Endothelial cell of umbilical vein (primary cell): ENCODE data around the gene PGAP6. TPM values are rescaled to one million over a fixed set of nuclear protein-coding genes. Genes with fewer than 3 reads are reported as not detected.

Source experiments
- BruUV-seq: library from RNA; stranded (reverse); fragments of 400-500 nt; replicated peaks from 2 replicates; lab custom pipeline; 2021; lab: Mats Ljungman, UMichigan
- CTCF ChIA-PET: fragments of 300-600, 350-600 bp; sonication (Branson Sonifier 250); formaldehyde crosslinking; loops from one replicate; lab custom pipeline; 2021; ENCODE audit warnings: antibody characterized with exemption, inconsistent platforms; lab: Charles Lee
- POLR2A ChIA-PET: fragments of 300-600, 350-600 bp; sonication (Branson Sonifier 250); formaldehyde crosslinking; loops from one replicate; lab custom pipeline; 2021; ENCODE audit warnings: antibody characterized with exemption, inconsistent platforms; lab: Charles Lee
- DNase-seq: peaks from one replicate; pipeline ENCODE4 v3.0.0-alpha.2; 2011; ENCODE audit warnings: low read depth, low spot score
- FAIRE-seq: peaks from 2 replicates; lab custom pipeline; 2011; peaks lifted over from hg19 to GRCh38; lab: Jason Lieb, UNC
- H2AFZ ChIP-seq: 2 replicates; pipeline ENCODE4 v1.6.0; 2012; ENCODE audit warnings: low read depth, low read length, control low read depth, inconsistent platforms
- H3K27ac ChIP-seq: 2 replicates; pipeline ENCODE4 v1.5.1; 2011; ENCODE audit warnings: low read depth, mild to moderate bottlenecking, control low read depth, low read length, moderate library complexity; ENCODE audit not compliant: insufficient read depth
- H3K27me3 ChIP-seq, 2 experiments: 2 replicates each; pipeline versions ENCODE4 v1.6.0 to v1.6.1; 2011; ENCODE audit warnings: low read length in 2 of 2, mixed read lengths in 1 of 2; ENCODE audit not compliant: control insufficient read depth in 2 of 2, insufficient read depth in 2 of 2
- H3K36me3 ChIP-seq, 2 experiments: 2 replicates in 1 of 2; 3 replicates in 1 of 2; pipeline ENCODE4 v1.5.1; 2011; ENCODE audit warnings: low read length in 2 of 2, mild to moderate bottlenecking in 1 of 2, moderate library complexity in 1 of 2; ENCODE audit not compliant: control insufficient read depth in 2 of 2, insufficient read depth in 2 of 2; ENCODE audit errors: extremely low read depth in 1 of 2
- H3K4me1 ChIP-seq: 3 replicates; pipeline ENCODE4 v1.5.1; 2011; ENCODE audit warnings: mild to moderate bottlenecking, low read length; ENCODE audit not compliant: control insufficient read depth, insufficient read depth; ENCODE audit errors: extremely low read depth
- H3K4me2 ChIP-seq: 2 replicates; pipeline ENCODE4 v1.6.1; 2011; ENCODE audit warnings: low read length, control low read depth, mixed read lengths; ENCODE audit not compliant: insufficient read depth
- H3K4me3 ChIP-seq, 3 experiments: fragments of 200-600 bp in 1 of 3; sonication (generic), shearing (Covaris generic) in 1 of 3; replicated peaks in 1 of 3; 2 replicates each; pipeline ENCODE4 v1.5.1; 2011 to 2016; ENCODE audit warnings: control low read depth in 3 of 3, low read length in 3 of 3, mild to moderate bottlenecking in 2 of 3, inconsistent platforms in 1 of 3, low read depth in 1 of 3, moderate library complexity in 1 of 3; ENCODE audit not compliant: insufficient read depth in 1 of 3
- H3K79me2 ChIP-seq: 2 replicates; pipeline ENCODE4 v1.6.0; 2012; ENCODE audit warnings: low read length, inconsistent platforms; ENCODE audit not compliant: control insufficient read depth, insufficient read depth
- H3K9ac ChIP-seq: replicated peaks from 2 replicates; pipeline ENCODE3; 2011; ENCODE audit warnings: low read length, control low read depth; ENCODE audit not compliant: insufficient read depth; ENCODE audit errors: extremely low read depth
- H3K9me1 ChIP-seq: replicated peaks from 3 replicates; pipeline ENCODE4 v1.6.0; 2011; ENCODE audit warnings: mild to moderate bottlenecking, low read length; ENCODE audit not compliant: control insufficient read depth, insufficient read depth; ENCODE audit errors: extremely low read depth
- H3K9me3 ChIP-seq: replicated peaks from 2 replicates; pipeline ENCODE4 v1.5.1; 2012; ENCODE audit warnings: low read length, inconsistent platforms; ENCODE audit not compliant: control insufficient read depth, insufficient read depth
- H4K20me1 ChIP-seq: replicated peaks from 2 replicates; pipeline ENCODE3; 2011; ENCODE audit warnings: mild to moderate bottlenecking, low read length; ENCODE audit not compliant: control insufficient read depth, insufficient read depth; ENCODE audit errors: extremely low read depth
- CTCF ChIP-seq, 2 donors: IDR thresholded peaks; 1 replicate in 1 of 2; 2 replicates in 1 of 2; pipeline ENCODE4 v1.5.1; 2011; ENCODE audit warnings: low read length in 2 of 2, mild to moderate bottlenecking in 2 of 2, moderate library complexity in 2 of 2, control low read depth in 1 of 2, inconsistent platforms in 1 of 2, low read depth in 1 of 2; ENCODE audit not compliant: insufficient read depth in 1 of 2; ENCODE audit errors: extremely low read depth in 1 of 2
- EZH2 ChIP-seq: IDR thresholded peaks from 2 replicates; pipeline ENCODE4 v1.6.1; 2012; ENCODE audit warnings: borderline replicate concordance, low read depth, mild to moderate bottlenecking, moderate library complexity, low read length, inconsistent platforms; ENCODE audit not compliant: severe bottlenecking
- FOS ChIP-seq: IDR thresholded peaks from 2 replicates; pipeline ENCODE4 v1.6.1; 2011; ENCODE audit warnings: mild to moderate bottlenecking, low read length, moderate library complexity, borderline replicate concordance; ENCODE audit not compliant: insufficient read depth
- GATA2 ChIP-seq: IDR thresholded peaks from 2 replicates; pipeline ENCODE4 v1.7.0; 2011; ENCODE audit warnings: low read depth, mild to moderate bottlenecking, moderate library complexity, mixed read lengths, low read length; ENCODE audit not compliant: insufficient read length, insufficient read depth
- JUN ChIP-seq: IDR thresholded peaks from 2 replicates; pipeline ENCODE4 v1.6.1; 2011; ENCODE audit warnings: borderline replicate concordance, low read depth; ENCODE audit not compliant: insufficient read length, insufficient read depth
- MAX ChIP-seq: IDR thresholded peaks from 2 replicates; pipeline ENCODE4 v1.6.1; 2011; ENCODE audit not compliant: insufficient read depth, insufficient read length
- MYC ChIP-seq: IDR thresholded peaks from one replicate; pipeline ENCODE4 v1.6.1; 2011; ENCODE audit warnings: mild to moderate bottlenecking, low read depth, low read length
- POLR2A ChIP-seq: IDR thresholded peaks from 2 replicates; pipeline ENCODE4 v1.6.1; 2012; ENCODE audit warnings: low read depth, mild to moderate bottlenecking, control low read depth, low read length
- POLR2AphosphoS5 ChIP-seq: IDR thresholded peaks from 2 replicates; pipeline ENCODE4 v1.6.1; 2012; ENCODE audit warnings: low read depth, mild to moderate bottlenecking, control low read depth, low read length, moderate library complexity; ENCODE audit not compliant: insufficient read depth
- dilution Hi-C: fragments of 300-500 bp; cut with MboI; formaldehyde crosslinking; loops from one replicate; pipeline ENCODE4 v1.15.0; 2019; ENCODE audit warnings: low sequenced_read_pairs; ENCODE audit not compliant: extremely low pct_ligation_motif_present
- intact Hi-C: fragments of 100-400 bp; cut with micrococcal nuclease; formaldehyde crosslinking; loops from one replicate; pipeline ENCODE4 v1.10.0; 2022
- polyA plus RNA-seq, 4 experiments: library from polyadenylated mRNA; depleted of rRNA in 3 of 4; stranded (reverse) in 3 of 4; unstranded in 1 of 4; fragments of >200 nt; gene quantifications; 2 replicates each; pipeline versions ENCODE4 v1.2.1 to v1.2.3, GENCODE V29; 2011 to 2012; ENCODE audit warnings: missing spikeins in 1 of 4
- total RNA-seq: library from RNA; stranded (reverse); gene quantifications from 2 replicates; pipeline ENCODE4 v1.2.3, GENCODE V29; 2021

Gene PGAP6
- total and polyA plus RNA-seq, 2 donors (not counting 3 experiments of a cell fraction or from before 2014, with no cell fraction given): 89.8 to 365 TPM

- POLR2A ChIA-PET: no interaction called here
- Histone ChIP-seq H2AFZ (no peak overlapping the region), H3K4me2 (no peak overlapping the region), H3K27me3 (no peaks in the 10 kb centered on the region), H3K4me3 (no peak overlapping the region), H3K27ac (no peak overlapping the region), H3K9me1 (no peaks in the 10 kb centered on the region), H3K9me3 (no peaks in the 10 kb centered on the region), H3K36me3 (peaks cover 7 to 44% of the 10 kb centered on the region in 2 experiments), H3K79me2 (peaks cover 26% of the 10 kb centered on the region), H3K9ac (no peak overlapping the region), H4K20me1 (no peaks in the 10 kb centered on the region), H3K4me1 (no peaks in the 10 kb centered on the region)
- TF ChIP-seq CTCF (IDR thresholded peaks at IDR 0.05; ENCODE audit: extremely low read depth in 1 of 2, insufficient read depth in 1 of 2, low read depth in 1 of 2, low read length in 2 of 2) (no peak), EZH2 (no peak), POLR2A (no peak), POLR2AphosphoS5 (no peak), GATA2 (no peak), JUN (no peak), FOS (no peak), MYC (no peak), MAX (no peak)
- BruUV-seq: no TSS peak
- dilution Hi-C loops (no loop called here), intact Hi-C loops (no loop called here)
- CTCF ChIA-PET: no interaction called here
- FAIRE-seq: no peak
- no peak for DNase-seq
Measured at GRCh38 chr16:376817-377418, 4.9 kb downstream of the PGAP6 start.
